ENCODE measurements around the gene INTS14. TPM values are rescaled to one million over a fixed set of nuclear protein-coding genes. Genes with fewer than 3 reads are reported as not detected.
"Not testable (repeated sequence)": the region's sequence is repeated elsewhere in the genome, so short reads cannot be mapped to it uniquely, and the experiment has no call there.

The INTS14 gene
- total RNA-seq, 1 donor from 2014 or later, result 28.8 TPM

GRCh38 chr15:65577129-65577996 is 33.6 kb downstream of the INTS14 start:
- peak; percentile 17 for ATAC-seq

- no peak for ATAC-seq
Measured at GRCh38 chr15:65576664-65577063, 34.3 kb downstream of the INTS14 start.

GRCh38 chr15:65571971-65572370 is 39.0 kb downstream of the INTS14 start:
- ATAC-seq, result no peak

GRCh38 chr15:65569728-65570127 is 41.2 kb downstream of the INTS14 start:
- ATAC-seq, result peak; percentile 72

GRCh38 chr15:65561934-65562333 is 49.0 kb downstream of the INTS14 start:
- ATAC-seq, result peak; percentile 39

GRCh38 chr15:65559941-65560340 is 51.0 kb downstream of the INTS14 start:
- no peak for ATAC-seq

- no peak for ATAC-seq
Measured at GRCh38 chr15:65558997-65559760, 51.8 kb downstream of the INTS14 start.

GRCh38 chr15:65558336-65558735 is 52.6 kb downstream of the INTS14 start:
- no peak for ATAC-seq

- ATAC-seq, result no peak
Measured at GRCh38 chr15:65556622-65557021, 54.3 kb downstream of the INTS14 start.

- no peak for ATAC-seq
Measured at GRCh38 chr15:65553691-65554090, 57.2 kb downstream of the INTS14 start.

- not testable (repeated sequence) for ATAC-seq
Measured at GRCh38 chr15:65552851-65553250, 58.1 kb downstream of the INTS14 start.

- no peak for ATAC-seq
Measured at GRCh38 chr15:65551183-65551582, 59.7 kb downstream of the INTS14 start.

GRCh38 chr15:65550681-65551098 is 60.2 kb downstream of the INTS14 start:
- ATAC-seq, result no peak

- not testable (repeated sequence) for ATAC-seq
Measured at GRCh38 chr15:65549288-65549687, 61.6 kb downstream of the INTS14 start.

- ATAC-seq, result no peak
Measured at GRCh38 chr15:65547841-65548240, 63.1 kb downstream of the INTS14 start.

- no peak for ATAC-seq
Measured at GRCh38 chr15:65541231-65541820, 69.6 kb downstream of the INTS14 start.

GRCh38 chr15:65540314-65540713 is 70.6 kb downstream of the INTS14 start:
- no peak for ATAC-seq

GRCh38 chr15:65535192-65535591 is 75.7 kb downstream of the INTS14 start:
- ATAC-seq, result no peak

GRCh38 chr15:65533057-65533756 is 77.7 kb downstream of the INTS14 start:
- peak; percentile 68 for ATAC-seq

- ATAC-seq, result peak; percentile 53
Measured at GRCh38 chr15:65532738-65533051, 78.2 kb downstream of the INTS14 start.

GRCh38 chr15:65530318-65531111 is 80.4 kb downstream of the INTS14 start, which contains the start of gene HACD3:
Gene HACD3 (plus strand): TSS chr15:65530463. CDS start chr15:65530632, 169 bp downstream.
- ATAC-seq, result peak; percentile 81

All from esophagus mucosa (tissue), 1 donor.